ENCODE measurements around the gene EME2. TPM values are rescaled to one million over a fixed set of nuclear protein-coding genes. Genes with fewer than 3 reads are reported as not detected.

The EME2 gene
- total RNA-seq, 2 experiments from 2014 or later, result 28.7 to 36.3 TPM

DNA sequence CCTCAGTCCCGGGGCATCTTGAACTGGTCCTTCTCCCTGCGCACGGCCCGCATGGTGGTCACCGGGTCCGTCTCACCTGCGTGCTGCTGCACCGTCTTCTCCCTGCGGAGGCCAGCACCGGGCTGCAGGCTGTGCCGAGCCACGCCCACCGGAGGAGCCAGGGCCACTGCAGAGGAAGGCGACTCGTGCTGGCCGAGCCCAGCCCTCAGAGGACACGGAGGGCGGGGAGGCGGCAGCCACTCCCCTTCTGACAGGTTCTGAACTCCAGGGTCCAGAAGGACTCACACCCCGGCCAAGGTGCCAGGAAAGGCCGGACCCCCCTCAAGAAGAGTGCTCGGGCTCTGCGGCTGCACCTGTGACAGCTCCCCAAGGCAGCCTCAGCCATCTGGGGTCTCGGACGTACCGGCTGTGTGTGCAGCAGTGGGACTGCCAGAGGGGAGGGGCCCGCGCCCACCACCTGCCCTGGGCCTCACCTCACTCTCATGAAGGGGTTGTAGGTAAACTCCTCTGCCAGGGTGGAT lies 36.7 kb downstream of the EME2 start:
- H3K4me3 Mint-ChIP-seq, result no peak overlapping the region
- no peaks in the 10 kb centered on the region for H3K27me3 Mint-ChIP-seq
- ATAC-seq (ENCODE audit: low read depth) (peak; percentile 18), DNase-seq (no peak)
- POLR2A ChIA-PET, result no interaction called here
- H3K4me1 Mint-ChIP-seq, result no peaks in the 10 kb centered on the region
- H3K9me3 Mint-ChIP-seq, result no peaks in the 10 kb centered on the region
- no peak overlapping the region for H3K27ac Mint-ChIP-seq
- H3K36me3 Mint-ChIP-seq, result peaks cover 18% of the 10 kb centered on the region

DNA sequence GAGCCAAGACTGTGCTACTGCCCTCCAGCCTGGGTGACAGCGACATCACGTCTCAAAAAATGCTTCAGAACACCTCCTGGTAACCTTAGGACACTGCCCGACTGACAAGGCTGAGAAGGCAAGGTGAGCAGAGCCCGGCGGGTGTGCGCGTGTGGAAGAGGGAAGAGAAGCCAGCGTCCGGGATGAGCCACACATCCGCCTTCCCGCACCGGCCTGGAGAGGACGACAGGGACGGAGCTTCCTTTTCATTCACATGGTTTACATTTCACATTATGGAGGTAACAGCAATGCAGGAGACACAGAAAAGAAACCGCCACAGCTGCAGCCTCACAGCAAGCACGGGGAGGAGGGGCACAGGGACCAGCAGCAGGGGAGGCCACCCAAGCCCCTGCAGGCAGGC lies 37.5 kb downstream of the EME2 start:
- Mint-ChIP-seq H3K36me3 (peaks cover 18% of the 10 kb centered on the region), H3K27ac (no peak overlapping the region), H3K9me3 (no peaks in the 10 kb centered on the region), H3K4me1 (no peaks in the 10 kb centered on the region), H3K27me3 (no peaks in the 10 kb centered on the region), H3K4me3 (no peak overlapping the region)
- ATAC-seq (ENCODE audit: low read depth) (no peak), DNase-seq (no peak)
- POLR2A ChIA-PET, result no interaction called here

DNA sequence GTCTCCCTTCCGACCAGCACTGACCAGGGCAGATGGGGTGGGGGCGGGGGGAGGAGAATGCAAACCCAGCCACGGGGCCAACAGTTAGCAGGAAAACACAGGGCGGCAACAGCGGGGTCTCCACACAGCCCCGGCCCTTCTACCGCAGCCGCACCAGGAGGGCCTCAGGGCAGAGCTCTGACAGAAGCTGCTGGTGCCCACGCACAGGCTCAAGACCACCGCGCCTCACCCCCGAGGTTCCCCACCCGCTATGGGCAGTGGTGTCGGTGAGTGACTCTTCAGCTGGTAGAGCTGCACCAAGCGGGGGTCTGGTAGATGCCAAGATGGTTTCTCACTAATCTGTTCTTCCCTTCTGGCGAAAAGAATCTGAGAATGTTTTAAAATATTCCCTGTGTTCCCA lies 37.9 kb downstream of the EME2 start:
- POLR2A ChIA-PET, result no interaction called here
- no peaks in the 10 kb centered on the region for H3K4me1 Mint-ChIP-seq
- no peak overlapping the region for H3K4me3 Mint-ChIP-seq
- H3K27ac Mint-ChIP-seq, result no peak overlapping the region
- ATAC-seq (ENCODE audit: low read depth) (no peak), DNase-seq (no peak)
- no peaks in the 10 kb centered on the region for H3K27me3 Mint-ChIP-seq
- H3K36me3 Mint-ChIP-seq, result peaks cover 17% of the 10 kb centered on the region
- no peaks in the 10 kb centered on the region for H3K9me3 Mint-ChIP-seq

DNA sequence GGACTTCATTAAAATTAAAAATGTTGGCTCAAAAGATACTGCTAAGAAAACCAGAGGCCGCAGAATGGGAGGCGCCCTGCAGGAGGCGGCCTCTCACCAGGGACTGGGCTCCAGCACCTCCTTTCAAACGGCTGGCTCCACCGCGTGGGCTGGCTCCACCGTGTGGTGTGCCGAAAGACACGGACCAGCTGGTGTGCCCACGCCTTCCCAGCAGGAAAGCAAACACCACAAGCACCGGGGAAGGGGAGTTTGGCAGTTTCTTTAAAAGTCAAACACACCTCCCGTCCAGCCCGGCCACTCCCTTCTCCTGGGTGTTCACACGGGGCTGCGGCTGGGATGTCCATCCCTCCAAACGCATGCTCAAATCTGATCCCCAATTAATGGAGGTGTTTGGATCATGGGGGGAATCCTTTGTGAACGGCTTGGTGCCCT lies 40.1 kb downstream of the EME2 start:
- POLR2A ChIA-PET, result interaction anchor here (1.2 kb wide), 1 partner anchor 152 kb away, joined by 4 read pairs; the partner anchor contains the start of gene RPS2
- H3K4me1 Mint-ChIP-seq, result no peaks in the 10 kb centered on the region
- no peak overlapping the region for H3K4me3 Mint-ChIP-seq
- peak; percentile 85 for ATAC-seq (ENCODE audit: low read depth)
- H3K36me3 Mint-ChIP-seq, result peaks cover 1% of the 10 kb centered on the region
- H3K27me3 Mint-ChIP-seq, result no peaks in the 10 kb centered on the region
- H3K9me3 Mint-ChIP-seq, result no peaks in the 10 kb centered on the region
- H3K27ac Mint-ChIP-seq, result no peak overlapping the region
- DNase-seq, result peak; percentile 59

DNA sequence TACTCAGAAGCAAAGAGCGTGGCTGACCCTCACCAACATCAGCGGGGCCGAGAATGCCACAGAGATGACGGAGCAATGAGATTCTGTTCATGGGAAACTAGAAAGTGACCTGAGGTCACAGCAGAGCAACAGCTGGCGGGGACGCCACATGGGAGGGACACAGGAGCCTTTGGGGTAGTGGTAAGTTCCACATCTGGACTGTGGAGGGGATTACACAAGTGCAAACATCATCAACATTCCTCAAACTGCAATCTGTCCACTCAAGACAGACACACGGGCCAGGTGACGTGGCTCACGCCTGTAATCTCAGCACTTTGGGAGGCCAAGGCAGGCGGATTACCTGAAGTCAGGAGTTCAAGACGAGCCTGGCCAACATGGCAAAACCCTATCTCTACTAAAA lies 42.9 kb downstream of the EME2 start:
- POLR2A ChIA-PET, result interaction anchor here (1.6 kb wide), 1 partner anchor 33 kb away, joined by 3 read pairs; the partner anchor contains the start of gene NUBP2

DNA sequence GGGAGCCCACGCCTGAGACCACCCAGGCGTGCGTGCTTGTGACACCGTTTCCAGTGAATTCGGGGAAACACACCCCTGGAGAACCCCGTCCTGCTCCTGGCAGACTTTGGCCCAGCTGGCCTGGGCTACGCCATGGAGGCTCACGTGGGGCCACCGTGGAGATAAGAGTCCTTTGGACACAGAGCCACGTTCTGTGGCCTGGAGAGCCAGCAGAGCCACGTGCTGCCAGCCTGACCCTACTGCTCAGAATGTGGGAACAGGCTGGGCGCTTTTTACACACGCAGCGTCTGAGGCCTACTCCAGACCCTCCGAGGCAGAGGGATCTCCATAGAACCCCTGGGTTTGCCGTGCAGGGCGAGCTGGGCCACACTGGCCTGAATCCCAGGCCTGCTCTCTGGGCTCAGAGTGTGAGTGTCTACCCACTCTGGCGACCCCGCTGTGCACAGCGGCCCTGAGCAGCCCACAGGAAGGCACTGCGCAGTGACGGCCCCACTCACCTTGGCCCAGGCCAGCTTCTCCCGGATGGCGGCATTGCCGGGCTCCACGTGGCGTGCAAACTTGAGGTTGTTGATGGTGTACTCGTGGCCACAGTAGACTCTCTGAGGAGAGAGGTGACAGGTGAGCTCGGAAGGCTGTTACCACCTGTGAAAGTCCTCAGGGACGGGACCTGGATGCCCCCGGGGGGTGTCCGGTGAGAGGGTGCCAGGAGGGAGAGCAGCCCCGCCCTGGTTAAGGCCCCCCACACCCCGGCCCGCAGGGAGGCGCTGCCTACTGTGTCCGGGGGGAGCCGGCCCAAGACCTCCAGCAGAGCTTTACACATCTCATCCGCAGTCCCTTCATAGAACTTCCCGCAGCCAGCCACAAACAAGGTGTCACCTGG lies 44.0 kb downstream of the EME2 start:
- ATAC-seq (ENCODE audit: low read depth) (no peak), DNase-seq (no peak)
- Mint-ChIP-seq H3K4me3 (no peak overlapping the region), H3K27ac (no peak overlapping the region), H3K36me3 (peaks cover 2% of the 10 kb centered on the region), H3K4me1 (no peaks in the 10 kb centered on the region), H3K27me3 (no peaks in the 10 kb centered on the region), H3K9me3 (no peaks in the 10 kb centered on the region)
- POLR2A ChIA-PET, result no interaction called here

More for the DNA sequence above, 42.9 kb downstream of the EME2 start:
- no peak overlapping the region for H3K4me3 Mint-ChIP-seq
- no peak for DNase-seq
- H3K27me3 Mint-ChIP-seq, result no peaks in the 10 kb centered on the region
- no peaks in the 10 kb centered on the region for H3K9me3 Mint-ChIP-seq
- H3K4me1 Mint-ChIP-seq, result no peaks in the 10 kb centered on the region
- no peak for ATAC-seq (ENCODE audit: low read depth)
- H3K27ac Mint-ChIP-seq, result no peak overlapping the region
- peaks cover 2% of the 10 kb centered on the region for H3K36me3 Mint-ChIP-seq

DNA sequence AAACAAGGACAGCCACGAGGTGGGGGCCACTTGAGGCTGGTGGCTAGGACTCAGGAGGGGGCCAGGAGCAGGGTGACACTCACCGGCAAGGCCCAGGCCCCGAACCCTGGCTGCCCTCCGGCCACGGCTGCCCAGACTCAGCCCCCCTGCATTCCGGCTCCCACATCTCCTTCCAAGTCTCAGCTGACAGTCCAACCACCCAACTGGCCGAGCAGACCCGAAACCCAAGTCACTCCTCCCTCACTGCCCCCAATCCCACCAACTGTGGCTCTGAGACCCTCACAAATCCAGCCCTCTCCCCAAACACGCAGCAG lies 44.6 kb downstream of the EME2 start:
- POLR2A ChIA-PET, result no interaction called here
- peaks cover 2% of the 10 kb centered on the region for H3K36me3 Mint-ChIP-seq
- no peak overlapping the region for H3K27ac Mint-ChIP-seq
- DNase-seq (no peak), ATAC-seq (ENCODE audit: low read depth) (no peak)
- no peaks in the 10 kb centered on the region for H3K9me3 Mint-ChIP-seq
- H3K4me3 Mint-ChIP-seq, result no peak overlapping the region
- no peaks in the 10 kb centered on the region for H3K4me1 Mint-ChIP-seq
- H3K27me3 Mint-ChIP-seq, result no peaks in the 10 kb centered on the region

DNA sequence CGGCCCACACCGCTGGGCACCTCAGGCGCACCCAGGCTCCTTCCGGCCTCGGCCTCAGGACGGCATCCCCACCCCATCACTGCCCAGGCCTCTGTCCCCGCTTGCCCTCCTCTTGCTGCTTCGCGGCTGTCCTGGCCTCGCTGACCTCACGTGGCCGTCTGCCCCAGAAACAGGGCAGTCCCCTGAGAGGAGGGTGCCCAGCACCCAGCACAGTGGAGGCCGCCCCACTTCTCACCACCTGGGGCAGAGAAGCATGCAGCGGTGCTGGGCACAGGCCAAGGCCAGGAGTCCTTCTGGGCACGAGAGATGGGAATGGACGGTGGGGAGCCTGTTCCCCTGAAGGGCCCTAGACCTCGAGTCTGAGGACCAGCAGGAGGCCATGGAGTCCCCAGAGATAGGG lies 45.1 kb downstream of the EME2 start:
- DNase-seq, result no peak
- H3K27ac Mint-ChIP-seq, result no peak overlapping the region
- no peaks in the 10 kb centered on the region for H3K27me3 Mint-ChIP-seq
- POLR2A ChIA-PET, result no interaction called here
- no peaks in the 10 kb centered on the region for H3K9me3 Mint-ChIP-seq
- ATAC-seq (ENCODE audit: low read depth), result no peak
- peaks cover 2% of the 10 kb centered on the region for H3K36me3 Mint-ChIP-seq
- no peaks in the 10 kb centered on the region for H3K4me1 Mint-ChIP-seq
- no peak overlapping the region for H3K4me3 Mint-ChIP-seq

DNA sequence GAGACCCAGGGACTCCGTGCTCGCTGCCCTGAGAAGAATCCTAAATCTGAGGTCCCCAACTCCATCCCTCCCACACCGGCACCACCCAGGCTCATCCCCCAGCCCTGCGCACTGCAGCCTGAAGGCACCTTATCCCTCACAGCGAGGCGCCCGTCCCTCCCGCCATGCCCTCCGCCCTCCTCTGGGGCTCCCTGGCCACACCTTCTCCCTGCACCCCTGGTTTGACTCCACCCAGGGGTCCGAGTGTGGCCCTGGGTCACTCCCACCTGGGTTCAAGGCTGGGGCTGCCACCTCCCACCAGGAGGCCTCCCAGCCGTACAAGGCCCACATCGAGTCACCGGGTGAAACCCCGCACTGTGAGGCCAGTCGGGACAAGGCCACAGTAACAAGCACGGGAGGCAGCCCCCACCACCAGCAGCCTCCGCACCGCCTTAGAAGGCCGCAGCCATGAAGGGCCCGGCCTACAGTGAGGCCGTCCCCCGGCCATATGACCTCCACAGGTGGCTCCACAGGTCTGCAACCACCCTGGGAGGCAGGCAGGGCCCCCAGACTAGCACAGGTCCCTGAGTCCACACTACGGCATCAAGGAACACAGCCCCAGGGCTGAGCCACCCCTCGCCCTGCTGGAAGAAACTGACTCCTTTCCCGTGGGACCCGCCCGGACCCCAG lies 45.7 kb downstream of the EME2 start:
- ATAC-seq (ENCODE audit: low read depth), result peak; percentile 18
- no peak overlapping the region for H3K27ac Mint-ChIP-seq

DNA sequence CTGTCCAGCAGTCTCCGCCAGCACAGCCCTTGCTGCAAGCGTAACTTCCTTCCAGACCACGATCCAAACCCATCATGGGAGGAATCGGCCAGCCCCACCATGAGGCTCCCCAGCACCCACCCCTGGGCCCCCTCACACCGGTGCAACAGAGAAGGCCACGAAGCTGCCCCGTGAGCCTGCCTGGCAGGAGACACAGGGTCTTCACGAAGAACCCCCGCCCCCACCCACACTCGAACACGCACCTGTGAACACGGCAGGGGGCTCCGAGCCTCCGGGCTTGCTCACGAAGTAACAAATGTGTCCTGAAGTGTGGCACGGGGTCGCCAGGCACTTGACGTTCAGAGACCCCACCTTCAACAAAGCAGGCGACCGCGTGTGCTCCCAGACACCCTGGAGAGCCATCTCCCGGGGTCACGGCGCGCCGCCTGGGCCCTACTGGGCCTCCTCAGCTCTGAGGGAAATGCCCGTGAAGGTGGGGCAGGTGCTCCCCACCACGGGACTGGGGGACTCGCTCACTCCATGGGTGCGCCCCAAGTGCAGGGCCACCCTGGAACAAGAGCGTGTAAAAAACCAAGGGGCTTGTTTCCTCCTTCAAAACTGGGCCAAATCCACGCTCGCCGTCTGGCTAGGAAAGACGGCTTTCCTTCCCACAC lies 46.4 kb downstream of the EME2 start:
- no peaks in the 10 kb centered on the region for H3K4me1 Mint-ChIP-seq
- DNase-seq, result no peak
- no peak overlapping the region for H3K4me3 Mint-ChIP-seq
- ATAC-seq (ENCODE audit: low read depth), result no peak
- H3K36me3 Mint-ChIP-seq, result peaks cover 2% of the 10 kb centered on the region
- POLR2A ChIA-PET, result no interaction called here
- no peaks in the 10 kb centered on the region for H3K9me3 Mint-ChIP-seq
- H3K27me3 Mint-ChIP-seq, result no peaks in the 10 kb centered on the region
- peak overlapping the region; percentile 13 for H3K27ac Mint-ChIP-seq

More for the DNA sequence above, 45.7 kb downstream of the EME2 start:
- POLR2A ChIA-PET, result no interaction called here
- H3K9me3 Mint-ChIP-seq, result no peaks in the 10 kb centered on the region
- H3K36me3 Mint-ChIP-seq, result peaks cover 2% of the 10 kb centered on the region
- H3K4me3 Mint-ChIP-seq, result no peak overlapping the region
- no peaks in the 10 kb centered on the region for H3K27me3 Mint-ChIP-seq
- H3K4me1 Mint-ChIP-seq, result no peaks in the 10 kb centered on the region
- DNase-seq, result no peak

DNA sequence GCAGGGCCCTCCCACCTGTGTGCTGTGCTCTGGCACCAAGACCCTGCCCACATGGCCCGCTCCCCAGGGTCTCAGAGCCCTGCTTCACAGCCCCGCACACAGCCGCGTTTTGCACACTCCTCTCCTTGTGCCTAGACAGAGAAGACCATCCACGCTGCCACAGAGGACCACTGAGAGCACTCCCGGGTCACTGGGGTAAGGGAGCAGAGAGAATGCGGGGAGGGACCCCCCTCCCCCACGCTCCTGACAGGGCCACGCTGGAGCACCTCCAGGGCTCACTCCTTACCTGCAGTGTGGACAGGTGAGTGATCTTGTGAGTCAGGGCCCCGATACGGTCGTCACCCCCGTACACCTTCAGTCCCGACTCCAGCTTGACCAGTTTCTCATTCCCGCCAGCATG lies 47.0 kb downstream of the EME2 start:
- H3K4me3 Mint-ChIP-seq, result no peak overlapping the region
- no peaks in the 10 kb centered on the region for H3K9me3 Mint-ChIP-seq
- no peak for ATAC-seq (ENCODE audit: low read depth)
- peaks cover under 1% of the 10 kb centered on the region for H3K4me1 Mint-ChIP-seq
- H3K27ac Mint-ChIP-seq, result peak overlapping the region; percentile 13
- no peaks in the 10 kb centered on the region for H3K27me3 Mint-ChIP-seq
- H3K36me3 Mint-ChIP-seq, result peaks cover 2% of the 10 kb centered on the region
- DNase-seq, result no peak
- POLR2A ChIA-PET, result no interaction called here

DNA sequence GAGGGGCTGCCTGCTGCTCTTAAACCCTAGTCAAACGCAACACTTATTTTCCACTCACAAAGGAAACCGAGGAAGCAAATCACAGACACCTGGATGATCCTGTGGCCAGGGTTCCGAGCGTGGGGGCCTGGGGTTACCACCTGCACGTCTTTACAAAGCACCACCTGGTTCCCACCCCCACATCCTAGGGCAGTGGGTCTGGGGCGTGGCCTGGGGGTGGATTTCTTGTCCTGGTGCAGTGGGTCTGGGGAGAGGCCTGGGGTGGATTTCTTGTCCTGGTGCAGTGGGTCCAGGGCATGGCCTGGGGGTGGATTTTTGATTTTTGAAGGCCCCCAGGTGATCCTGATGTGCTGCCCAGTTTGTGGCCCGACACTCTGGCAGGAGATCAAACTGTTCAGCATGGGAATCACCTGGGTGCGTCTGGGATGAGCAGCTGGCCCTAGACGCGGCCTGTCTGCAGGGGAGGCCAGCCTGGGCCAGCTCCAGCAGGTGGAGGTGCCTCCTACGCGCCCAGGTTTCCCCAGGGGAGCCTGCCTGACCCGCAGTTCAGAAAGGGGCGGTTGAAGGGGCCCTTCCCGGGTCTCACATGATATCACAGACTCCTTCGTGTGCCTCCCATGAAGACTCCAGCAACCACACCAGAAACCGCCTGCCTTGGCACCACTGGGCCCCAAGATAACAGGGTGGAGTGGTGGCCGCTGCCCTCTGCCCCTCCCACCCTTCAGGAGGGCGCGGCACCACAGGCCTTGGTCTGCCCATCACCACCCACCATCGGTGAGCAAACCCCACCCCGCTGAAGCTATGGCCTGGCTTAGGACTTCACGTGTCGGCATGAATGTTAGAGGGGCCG lies 47.7 kb downstream of the EME2 start:
- no peak overlapping the region for H3K27ac Mint-ChIP-seq
- H3K4me1 Mint-ChIP-seq, result peaks cover 3% of the 10 kb centered on the region
- no peaks in the 10 kb centered on the region for H3K27me3 Mint-ChIP-seq
- ATAC-seq (ENCODE audit: low read depth), result no peak
- POLR2A ChIA-PET, result no interaction called here
- H3K9me3 Mint-ChIP-seq, result no peaks in the 10 kb centered on the region
- H3K36me3 Mint-ChIP-seq, result peaks cover 2% of the 10 kb centered on the region
- no peak for DNase-seq
- H3K4me3 Mint-ChIP-seq, result no peak overlapping the region

DNA sequence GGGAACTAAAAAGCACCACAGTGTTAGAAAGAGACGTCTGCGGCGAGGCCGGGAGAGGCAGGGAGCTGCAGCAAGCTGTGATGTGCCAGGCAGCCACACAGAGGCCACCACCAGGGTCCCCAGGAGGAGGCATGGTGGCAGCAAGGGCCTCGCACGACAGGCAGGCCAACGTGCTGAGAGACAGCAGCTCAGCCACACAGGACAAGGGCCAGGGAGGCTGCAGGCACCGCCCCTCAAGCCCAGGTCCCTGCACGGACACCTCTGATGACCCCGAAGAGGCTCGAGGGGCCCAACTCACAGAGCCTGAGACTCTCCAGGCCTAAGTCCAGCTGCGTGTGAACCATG lies 48.3 kb downstream of the EME2 start:
- no peak for DNase-seq
- Mint-ChIP-seq H3K27ac (no peak overlapping the region), H3K4me3 (no peak overlapping the region), H3K36me3 (peaks cover 2% of the 10 kb centered on the region), H3K9me3 (no peaks in the 10 kb centered on the region), H3K4me1 (peaks cover 6% of the 10 kb centered on the region), H3K27me3 (no peaks in the 10 kb centered on the region)
- POLR2A ChIA-PET, result no interaction called here
- ATAC-seq (ENCODE audit: low read depth), result no peak
